Tibial nerve (tissue), 4 donors: ENCODE results near the gene OR5M8.

ENCODE experiments used
- CTCF ChIP-seq, 5 experiments: fragments of 200-600 bp in 3 of 5; fragments of 450-650 bp in 2 of 5; sonication (generic) in 3 of 5; IDR thresholded peaks; one replicate each; pipeline ENCODE4 v1.5.1; 2016 to 2019; ENCODE audit warnings: antibody characterized with exemption in 5 of 5, mild to moderate bottlenecking in 3 of 5, moderate library complexity in 2 of 5
- EP300 ChIP-seq, 2 donors: sonication (generic); formaldehyde crosslinking; IDR thresholded peaks; one replicate each; pipeline ENCODE4 v1.6.1; 2017; ENCODE audit warnings: antibody characterized with exemption in 2 of 2, mild to moderate bottlenecking in 1 of 2
- POLR2A ChIP-seq, 2 donors: fragments of 450-650 bp; IDR thresholded peaks; one replicate each; pipeline ENCODE4 v1.6.1; 2017; ENCODE audit warnings: antibody characterized with exemption in 2 of 2, mild to moderate bottlenecking in 2 of 2, moderate library complexity in 2 of 2

- TF ChIP-seq CTCF (IDR thresholded peaks at IDR 0.05): no peak
- TF ChIP-seq POLR2A (IDR thresholded peaks at IDR 0.05): no peak
- no peak for TF ChIP-seq EP300 (IDR thresholded peaks at IDR 0.05)
Observed at GRCh38 chr11:56491270-56491669, at the start of gene OR5M8.
